RWPE2 (cell line): ENCODE measurements around the gene IFRD1.

Source experiments
- ATAC-seq: fragments of 200-7000 bp; cut with Tn5 transposase; 3 replicates; pipeline ENCODE4 v1.9.1; 2021; ENCODE audit warnings: low read depth
- DNase-seq: peaks from one replicate; pipeline ENCODE4 v3.0.0-alpha.2; 2020; ENCODE audit warnings: low spot score
- H3K27ac ChIP-seq: fragments of 450-650 bp; 2 replicates; pipeline ENCODE4 v1.5.1; 2017; ENCODE audit warnings: mild to moderate bottlenecking; ENCODE audit not compliant: poor library complexity, severe bottlenecking
- H3K27me3 ChIP-seq: fragments of 250-450 bp; sonication (Bioruptor Pico); 2 replicates; pipeline ENCODE4 v1.5.1; 2021; ENCODE audit warnings: mild to moderate bottlenecking, moderate library complexity; ENCODE audit not compliant: insufficient read depth, poor library complexity, severe bottlenecking
- H3K36me3 ChIP-seq: fragments of 250-450 bp; sonication (Bioruptor Pico); 2 replicates; pipeline ENCODE4 v1.5.1; 2020; ENCODE audit warnings: low read depth, mild to moderate bottlenecking, moderate library complexity
- H3K4me1 ChIP-seq: fragments of 250-450 bp; sonication (Bioruptor Pico); 2 replicates; pipeline ENCODE4 v1.5.1; 2021; ENCODE audit warnings: mild to moderate bottlenecking, moderate library complexity; ENCODE audit not compliant: insufficient read depth, poor library complexity, severe bottlenecking
- H3K4me3 ChIP-seq: fragments of 250-450 bp; sonication (Bioruptor Pico); 2 replicates; pipeline ENCODE4 v1.5.1; 2021; ENCODE audit warnings: mild to moderate bottlenecking, moderate library complexity; ENCODE audit not compliant: severe bottlenecking
- H3K9me3 ChIP-seq: fragments of 250-450 bp; sonication (Bioruptor Pico); 2 replicates; pipeline ENCODE4 v1.5.1; 2021; ENCODE audit warnings: mild to moderate bottlenecking, moderate library complexity; ENCODE audit not compliant: severe bottlenecking
- TF ChIP-seq, protein P1 (sequence below): fragments of 450-650 bp; IDR thresholded peaks from one replicate; pipeline ENCODE4 v1.5.1; 2017; ENCODE audit warnings: mild to moderate bottlenecking, moderate library complexity; ENCODE audit not compliant: poor library complexity, severe bottlenecking

Gene IFRD1

DNA sequence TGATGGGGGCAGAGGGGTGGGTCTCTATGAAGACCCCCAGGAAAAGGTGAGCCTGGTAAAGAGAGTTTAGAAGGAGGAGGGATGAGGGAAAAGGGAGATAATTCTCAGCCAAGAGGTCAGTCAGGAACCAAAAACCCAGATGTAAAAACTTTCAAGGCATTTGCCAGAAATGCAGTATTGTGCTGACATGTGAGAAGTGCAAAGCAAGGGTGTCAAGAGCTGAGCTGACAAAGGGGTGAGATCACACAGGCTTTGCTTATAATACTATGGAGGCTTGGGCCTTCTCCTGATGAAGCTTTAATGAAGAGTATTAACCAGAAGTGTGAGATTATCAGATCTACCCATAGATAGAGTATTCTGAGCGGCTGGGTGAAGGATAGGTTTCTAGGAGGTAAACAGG is 22.3 kb upstream of the IFRD1 start:
- DNase-seq (no peak), ATAC-seq (no peak)
- Histone ChIP-seq H3K9me3 (no peaks in the 10 kb centered on the region), H3K4me1 (peaks cover 8% of the 10 kb centered on the region), H3K4me3 (no peak overlapping the region), H3K27ac (no peak overlapping the region), H3K27me3 (no peaks in the 10 kb centered on the region), H3K36me3 (no peaks in the 10 kb centered on the region)
- TF ChIP-seq, protein P1, sequence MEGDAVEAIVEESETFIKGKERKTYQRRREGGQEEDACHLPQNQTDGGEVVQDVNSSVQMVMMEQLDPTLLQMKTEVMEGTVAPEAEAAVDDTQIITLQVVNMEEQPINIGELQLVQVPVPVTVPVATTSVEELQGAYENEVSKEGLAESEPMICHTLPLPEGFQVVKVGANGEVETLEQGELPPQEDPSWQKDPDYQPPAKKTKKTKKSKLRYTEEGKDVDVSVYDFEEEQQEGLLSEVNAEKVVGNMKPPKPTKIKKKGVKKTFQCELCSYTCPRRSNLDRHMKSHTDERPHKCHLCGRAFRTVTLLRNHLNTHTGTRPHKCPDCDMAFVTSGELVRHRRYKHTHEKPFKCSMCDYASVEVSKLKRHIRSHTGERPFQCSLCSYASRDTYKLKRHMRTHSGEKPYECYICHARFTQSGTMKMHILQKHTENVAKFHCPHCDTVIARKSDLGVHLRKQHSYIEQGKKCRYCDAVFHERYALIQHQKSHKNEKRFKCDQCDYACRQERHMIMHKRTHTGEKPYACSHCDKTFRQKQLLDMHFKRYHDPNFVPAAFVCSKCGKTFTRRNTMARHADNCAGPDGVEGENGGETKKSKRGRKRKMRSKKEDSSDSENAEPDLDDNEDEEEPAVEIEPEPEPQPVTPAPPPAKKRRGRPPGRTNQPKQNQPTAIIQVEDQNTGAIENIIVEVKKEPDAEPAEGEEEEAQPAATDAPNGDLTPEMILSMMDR: no peak

- DNase-seq: no peak
- Histone ChIP-seq H3K36me3 (no peaks in the 10 kb centered on the region), H3K4me1 (peaks cover under 1% of the 10 kb centered on the region), H3K27ac (no peak overlapping the region), H3K4me3 (no peak overlapping the region), H3K9me3 (no peaks in the 10 kb centered on the region), H3K27me3 (no peaks in the 10 kb centered on the region)
- no peak for ATAC-seq
- TF ChIP-seq, protein P1: no peak
These were observed 21.5 kb upstream of the IFRD1 start for GRCh38 chr7:112428715-112429114.

GRCh38 chr7:112430649-112431048 is 19.6 kb upstream of the IFRD1 start:
- no peak for DNase-seq
- TF ChIP-seq, protein P1: no peak
- H3K4me3 ChIP-seq: no peak overlapping the region
- ATAC-seq: no peak
- peaks cover 11% of the 10 kb centered on the region for H3K4me1 ChIP-seq
- no peak overlapping the region for H3K27ac ChIP-seq
- H3K27me3 ChIP-seq: no peaks in the 10 kb centered on the region
- no peaks in the 10 kb centered on the region for H3K36me3 ChIP-seq
- no peaks in the 10 kb centered on the region for H3K9me3 ChIP-seq

GRCh38 chr7:112431803-112432202 is 18.5 kb upstream of the IFRD1 start:
- TF ChIP-seq, protein P1: no peak

GRCh38 chr7:112433289-112433688 is 17.0 kb upstream of the IFRD1 start:
- H3K36me3 ChIP-seq: no peaks in the 10 kb centered on the region

More at GRCh38 chr7:112431803-112432202, 18.5 kb upstream of the IFRD1 start:
- H3K9me3 ChIP-seq: no peaks in the 10 kb centered on the region
- no peak overlapping the region for H3K4me3 ChIP-seq
- no peaks in the 10 kb centered on the region for H3K27me3 ChIP-seq
- ATAC-seq (no peak), DNase-seq (no peak)
- H3K4me1 ChIP-seq: peaks cover 14% of the 10 kb centered on the region
- H3K27ac ChIP-seq: no peak overlapping the region
- H3K36me3 ChIP-seq: no peaks in the 10 kb centered on the region

More at GRCh38 chr7:112433289-112433688, 17.0 kb upstream of the IFRD1 start:
- H3K4me1 ChIP-seq: peaks cover 20% of the 10 kb centered on the region
- ATAC-seq: no peak
- H3K27ac ChIP-seq: no peak overlapping the region
- no peaks in the 10 kb centered on the region for H3K27me3 ChIP-seq
- no peak overlapping the region for H3K4me3 ChIP-seq
- DNase-seq: no peak
- no peaks in the 10 kb centered on the region for H3K9me3 ChIP-seq
- TF ChIP-seq, protein P1: no peak
